WTC11 (cell line): ENCODE data around the gene EBPL. TPM values are rescaled to one million over a fixed set of nuclear protein-coding genes. Genes with fewer than 3 reads are reported as not detected.
A peak's percentile ranks its signal among the peaks of the same experiment; 100 is the strongest.

Source experiments
- ATAC-seq: fragments of 200-7000 bp; cut with Tn5 transposase; 2 replicates; pipeline ENCODE4 v1.10.0; 2021; ENCODE audit warnings: mild to moderate bottlenecking, moderate library complexity
- CTCF ChIA-PET: fragments of 300-600 bp; sonication (Branson Sonifier 250); formaldehyde crosslinking; loops from one replicate; lab custom pipeline; 2021; ENCODE audit warnings: antibody characterized with exemption; lab: Charles Lee
- POLR2A ChIA-PET: fragments of 350-600 bp; sonication (Branson Sonifier 250); formaldehyde crosslinking; loops from one replicate; lab custom pipeline; 2021; ENCODE audit warnings: antibody characterized with exemption; lab: Charles Lee
- DNase-seq: peaks from one replicate; pipeline ENCODE4 v3.0.0; 2021; ENCODE audit warnings: low spot score
- H3K27ac Mint-ChIP-seq: 2 replicates; pipeline ENCODE4 v1.8.0; 2021; ENCODE audit warnings: mixed read lengths
- H3K27me3 Mint-ChIP-seq: 2 replicates; pipeline ENCODE4 v1.8.0; 2021; ENCODE audit warnings: low read depth, mild to moderate bottlenecking, moderate library complexity, mixed read lengths
- H3K36me3 Mint-ChIP-seq: 2 replicates; pipeline ENCODE4 v1.8.0; 2021; ENCODE audit warnings: mixed read lengths
- H3K4me1 Mint-ChIP-seq: 2 replicates; pipeline ENCODE4 v1.8.0; 2022; ENCODE audit warnings: mixed read lengths
- H3K4me3 Mint-ChIP-seq: 2 replicates; pipeline ENCODE4 v1.8.0; 2021; ENCODE audit warnings: mild to moderate bottlenecking, moderate library complexity, mixed read lengths
- H3K9me3 Mint-ChIP-seq: 2 replicates; pipeline ENCODE4 v1.8.0; 2021; ENCODE audit warnings: mixed read lengths
- AR ChIP-seq: fragments of 250-450 bp; sonication (Bioruptor Pico); IDR thresholded peaks from 2 replicates; pipeline ENCODE4 v1.9.0; 2021; ENCODE audit warnings: mild to moderate bottlenecking
- ESRRA ChIP-seq: sonication (generic); formaldehyde crosslinking; IDR thresholded peaks from 2 replicates; pipeline ENCODE4 v1.8.1; 2022; ENCODE audit warnings: mild to moderate bottlenecking, missing genetic modification reagents, borderline replicate concordance
- FOXJ3 ChIP-seq: sonication (generic); formaldehyde crosslinking; IDR thresholded peaks from 2 replicates; pipeline ENCODE4 v1.9.0; 2021; ENCODE audit warnings: missing genetic modification reagents, mild to moderate bottlenecking, borderline replicate concordance
- FOXP1 ChIP-seq: sonication (generic); formaldehyde crosslinking; IDR thresholded peaks from 2 replicates; pipeline ENCODE4 v1.8.0; 2022; ENCODE audit warnings: missing genetic modification reagents, mild to moderate bottlenecking, moderate library complexity, borderline replicate concordance
- GRHL2 ChIP-seq: fragments of 250-450 bp; sonication (Bioruptor Pico); IDR thresholded peaks from 2 replicates; pipeline ENCODE4 v1.8.0; 2022; ENCODE audit warnings: mild to moderate bottlenecking, moderate library complexity; ENCODE audit not compliant: insufficient replicate concordance, severe bottlenecking
- NR2C2 ChIP-seq: sonication (generic); formaldehyde crosslinking; IDR thresholded peaks from 2 replicates; pipeline ENCODE4 v1.8.0; 2022; ENCODE audit warnings: mild to moderate bottlenecking, missing genetic modification reagents
- PREB ChIP-seq: sonication (generic); formaldehyde crosslinking; IDR thresholded peaks from 2 replicates; pipeline ENCODE4 v1.8.1; 2022; ENCODE audit warnings: mild to moderate bottlenecking, missing genetic modification reagents, moderate library complexity, borderline replicate concordance
- RELA ChIP-seq: sonication (generic); formaldehyde crosslinking; IDR thresholded peaks from 2 replicates; pipeline ENCODE4 v1.8.1; 2022; ENCODE audit warnings: missing genetic modification reagents, mild to moderate bottlenecking, borderline replicate concordance
- SOX15 ChIP-seq: fragments of 250-450 bp; sonication (Bioruptor Pico); IDR thresholded peaks from 2 replicates; pipeline ENCODE4 v1.9.0; 2021; ENCODE audit warnings: mild to moderate bottlenecking
- ZNF263 ChIP-seq: sonication (generic); formaldehyde crosslinking; IDR thresholded peaks from 2 replicates; pipeline ENCODE4 v1.8.1; 2022; ENCODE audit warnings: low read depth, mild to moderate bottlenecking, moderate library complexity, missing genetic modification reagents
- total RNA-seq: library from RNA; stranded (reverse); gene quantifications from 3 replicates; pipeline ENCODE4 v1.2.3, GENCODE V29; 2021
- TF ChIP-seq, protein P1 (sequence below): sonication (generic); formaldehyde crosslinking; IDR thresholded peaks from 2 replicates; pipeline ENCODE4 v1.8.0; 2023; ENCODE audit warnings: mild to moderate bottlenecking, missing genetic modification reagents
- TF ChIP-seq, protein P2 (sequence below): sonication (generic); formaldehyde crosslinking; IDR thresholded peaks from 2 replicates; pipeline ENCODE4 v1.8.0; 2023; ENCODE audit warnings: missing genetic modification reagents, mild to moderate bottlenecking, borderline replicate concordance
- TF ChIP-seq, protein P3 (sequence below): sonication (generic); formaldehyde crosslinking; IDR thresholded peaks from 2 replicates; pipeline ENCODE4 v1.8.1; 2023; ENCODE audit warnings: mild to moderate bottlenecking, missing genetic modification reagents
- TF ChIP-seq, protein P4 (sequence below): sonication (generic); formaldehyde crosslinking; IDR thresholded peaks from 2 replicates; pipeline ENCODE4 v1.8.0; 2022; ENCODE audit warnings: missing genetic modification reagents

The EBPL gene
- total RNA-seq, 1 experiment from 2014 or later: 92.5 TPM

DNA sequence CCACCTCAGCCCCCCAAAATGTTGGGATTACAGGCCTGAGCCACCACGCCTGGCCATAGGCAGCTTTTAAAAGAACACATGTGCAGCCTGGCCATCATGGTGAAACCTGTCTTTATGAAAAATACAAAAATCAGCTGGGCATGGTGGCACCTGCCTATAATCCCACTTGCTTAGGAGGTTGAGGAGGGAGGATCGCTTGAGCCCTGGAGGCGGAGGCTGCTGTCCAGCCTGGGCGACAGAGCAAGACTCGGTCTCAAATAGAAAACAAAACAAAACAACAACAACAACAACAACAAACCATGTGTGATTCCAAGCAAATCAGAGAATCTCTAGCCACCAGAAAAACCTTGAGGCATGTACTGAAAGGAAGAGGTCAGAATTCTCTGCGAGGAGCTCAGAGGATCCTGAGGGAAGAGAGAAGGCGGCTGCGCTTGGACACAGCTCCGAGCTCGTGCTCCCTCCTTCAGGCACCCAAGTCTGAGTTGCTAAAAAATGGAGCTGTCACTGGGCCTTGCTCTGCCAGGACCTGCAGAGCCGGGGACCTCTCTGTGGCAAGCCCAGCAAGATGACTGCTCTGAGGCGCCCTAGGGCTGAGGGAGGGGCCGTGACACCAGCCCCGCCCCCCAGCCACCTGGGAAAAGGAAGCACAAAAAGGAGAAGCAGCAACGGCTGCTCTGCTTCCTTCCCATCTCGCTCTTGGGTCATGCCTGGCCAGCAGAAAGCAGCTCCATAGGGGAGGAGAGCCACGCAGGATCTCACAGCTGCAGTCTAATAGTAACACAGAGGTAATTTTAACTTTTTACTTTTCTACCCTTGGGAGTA, 63.2 kb downstream of the EBPL start, which contains the start of gene ARL11 (continued):
- TF ChIP-seq PREB (no peak), GRHL2 (CRISPR knock-in tag) (no peak), ZNF263 (CRISPR knock-in tag) (no peak), FOXJ3 (CRISPR knock-in tag) (no peak), RELA (CRISPR knock-in tag) (no peak)
- TF ChIP-seq, protein P1, sequence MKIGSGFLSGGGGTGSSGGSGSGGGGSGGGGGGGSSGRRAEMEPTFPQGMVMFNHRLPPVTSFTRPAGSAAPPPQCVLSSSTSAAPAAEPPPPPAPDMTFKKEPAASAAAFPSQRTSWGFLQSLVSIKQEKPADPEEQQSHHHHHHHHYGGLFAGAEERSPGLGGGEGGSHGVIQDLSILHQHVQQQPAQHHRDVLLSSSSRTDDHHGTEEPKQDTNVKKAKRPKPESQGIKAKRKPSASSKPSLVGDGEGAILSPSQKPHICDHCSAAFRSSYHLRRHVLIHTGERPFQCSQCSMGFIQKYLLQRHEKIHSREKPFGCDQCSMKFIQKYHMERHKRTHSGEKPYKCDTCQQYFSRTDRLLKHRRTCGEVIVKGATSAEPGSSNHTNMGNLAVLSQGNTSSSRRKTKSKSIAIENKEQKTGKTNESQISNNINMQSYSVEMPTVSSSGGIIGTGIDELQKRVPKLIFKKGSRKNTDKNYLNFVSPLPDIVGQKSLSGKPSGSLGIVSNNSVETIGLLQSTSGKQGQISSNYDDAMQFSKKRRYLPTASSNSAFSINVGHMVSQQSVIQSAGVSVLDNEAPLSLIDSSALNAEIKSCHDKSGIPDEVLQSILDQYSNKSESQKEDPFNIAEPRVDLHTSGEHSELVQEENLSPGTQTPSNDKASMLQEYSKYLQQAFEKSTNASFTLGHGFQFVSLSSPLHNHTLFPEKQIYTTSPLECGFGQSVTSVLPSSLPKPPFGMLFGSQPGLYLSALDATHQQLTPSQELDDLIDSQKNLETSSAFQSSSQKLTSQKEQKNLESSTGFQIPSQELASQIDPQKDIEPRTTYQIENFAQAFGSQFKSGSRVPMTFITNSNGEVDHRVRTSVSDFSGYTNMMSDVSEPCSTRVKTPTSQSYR (CRISPR knock-in tag): peak; percentile 24; the same call in 1 of the 2 replicates
- TF ChIP-seq, protein P2, sequence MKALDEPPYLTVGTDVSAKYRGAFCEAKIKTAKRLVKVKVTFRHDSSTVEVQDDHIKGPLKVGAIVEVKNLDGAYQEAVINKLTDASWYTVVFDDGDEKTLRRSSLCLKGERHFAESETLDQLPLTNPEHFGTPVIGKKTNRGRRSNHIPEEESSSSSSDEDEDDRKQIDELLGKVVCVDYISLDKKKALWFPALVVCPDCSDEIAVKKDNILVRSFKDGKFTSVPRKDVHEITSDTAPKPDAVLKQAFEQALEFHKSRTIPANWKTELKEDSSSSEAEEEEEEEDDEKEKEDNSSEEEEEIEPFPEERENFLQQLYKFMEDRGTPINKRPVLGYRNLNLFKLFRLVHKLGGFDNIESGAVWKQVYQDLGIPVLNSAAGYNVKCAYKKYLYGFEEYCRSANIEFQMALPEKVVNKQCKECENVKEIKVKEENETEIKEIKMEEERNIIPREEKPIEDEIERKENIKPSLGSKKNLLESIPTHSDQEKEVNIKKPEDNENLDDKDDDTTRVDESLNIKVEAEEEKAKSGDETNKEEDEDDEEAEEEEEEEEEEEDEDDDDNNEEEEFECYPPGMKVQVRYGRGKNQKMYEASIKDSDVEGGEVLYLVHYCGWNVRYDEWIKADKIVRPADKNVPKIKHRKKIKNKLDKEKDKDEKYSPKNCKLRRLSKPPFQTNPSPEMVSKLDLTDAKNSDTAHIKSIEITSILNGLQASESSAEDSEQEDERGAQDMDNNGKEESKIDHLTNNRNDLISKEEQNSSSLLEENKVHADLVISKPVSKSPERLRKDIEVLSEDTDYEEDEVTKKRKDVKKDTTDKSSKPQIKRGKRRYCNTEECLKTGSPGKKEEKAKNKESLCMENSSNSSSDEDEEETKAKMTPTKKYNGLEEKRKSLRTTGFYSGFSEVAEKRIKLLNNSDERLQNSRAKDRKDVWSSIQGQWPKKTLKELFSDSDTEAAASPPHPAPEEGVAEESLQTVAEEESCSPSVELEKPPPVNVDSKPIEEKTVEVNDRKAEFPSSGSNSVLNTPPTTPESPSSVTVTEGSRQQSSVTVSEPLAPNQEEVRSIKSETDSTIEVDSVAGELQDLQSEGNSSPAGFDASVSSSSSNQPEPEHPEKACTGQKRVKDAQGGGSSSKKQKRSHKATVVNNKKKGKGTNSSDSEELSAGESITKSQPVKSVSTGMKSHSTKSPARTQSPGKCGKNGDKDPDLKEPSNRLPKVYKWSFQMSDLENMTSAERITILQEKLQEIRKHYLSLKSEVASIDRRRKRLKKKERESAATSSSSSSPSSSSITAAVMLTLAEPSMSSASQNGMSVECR (CRISPR knock-in tag): no peak

DNA sequence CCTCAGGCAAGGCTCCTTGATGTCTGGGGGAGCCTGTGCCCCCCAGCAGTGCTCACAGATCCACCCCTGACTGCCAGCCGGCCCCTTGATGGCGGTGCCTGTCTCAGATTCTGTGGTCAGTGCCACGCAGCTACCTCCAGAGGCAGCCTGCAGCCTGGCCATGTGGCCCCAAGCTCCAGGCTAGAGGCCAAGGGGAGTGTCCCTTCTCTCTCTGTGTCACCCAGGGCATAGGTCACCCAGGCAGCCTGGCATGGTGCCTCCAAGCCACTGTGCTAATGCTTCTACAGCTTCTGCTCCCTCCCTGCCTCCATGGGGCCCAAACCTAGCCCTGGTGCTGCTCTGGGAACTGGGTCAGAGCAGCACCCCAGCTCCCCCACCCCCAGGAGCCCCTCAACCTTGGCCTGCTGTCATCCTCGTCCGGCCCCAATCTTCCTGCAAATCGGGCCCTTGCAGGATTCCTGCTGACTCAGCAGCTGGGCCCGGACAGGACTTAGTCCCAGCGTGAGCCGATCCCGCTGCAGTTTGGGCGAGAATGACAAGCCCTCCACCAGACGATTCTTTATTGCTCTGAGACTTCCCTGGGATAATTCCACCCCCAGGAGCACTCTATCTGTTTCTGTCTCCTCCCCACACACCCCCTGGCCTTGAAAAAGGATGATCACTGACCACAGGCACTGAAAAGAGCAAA, 65.8 kb downstream of the EBPL start:
- Mint-ChIP-seq H3K9me3 (no peaks in the 10 kb centered on the region), H3K36me3 (no peaks in the 10 kb centered on the region), H3K4me1 (peaks cover 13% of the 10 kb centered on the region), H3K27ac (no peak overlapping the region), H3K27me3 (no peaks in the 10 kb centered on the region), H3K4me3 (no peak overlapping the region)
- DNase-seq (no peak), ATAC-seq (no peak)
- POLR2A ChIA-PET: no interaction called here
- CTCF ChIA-PET: no interaction called here
- TF ChIP-seq ESRRA (CRISPR knock-in tag) (no peak), SOX15 (no peak), FOXP1 (no peak), NR2C2 (CRISPR knock-in tag) (no peak), AR (CRISPR knock-in tag) (no peak), PREB (no peak)
- TF ChIP-seq, protein P3, sequence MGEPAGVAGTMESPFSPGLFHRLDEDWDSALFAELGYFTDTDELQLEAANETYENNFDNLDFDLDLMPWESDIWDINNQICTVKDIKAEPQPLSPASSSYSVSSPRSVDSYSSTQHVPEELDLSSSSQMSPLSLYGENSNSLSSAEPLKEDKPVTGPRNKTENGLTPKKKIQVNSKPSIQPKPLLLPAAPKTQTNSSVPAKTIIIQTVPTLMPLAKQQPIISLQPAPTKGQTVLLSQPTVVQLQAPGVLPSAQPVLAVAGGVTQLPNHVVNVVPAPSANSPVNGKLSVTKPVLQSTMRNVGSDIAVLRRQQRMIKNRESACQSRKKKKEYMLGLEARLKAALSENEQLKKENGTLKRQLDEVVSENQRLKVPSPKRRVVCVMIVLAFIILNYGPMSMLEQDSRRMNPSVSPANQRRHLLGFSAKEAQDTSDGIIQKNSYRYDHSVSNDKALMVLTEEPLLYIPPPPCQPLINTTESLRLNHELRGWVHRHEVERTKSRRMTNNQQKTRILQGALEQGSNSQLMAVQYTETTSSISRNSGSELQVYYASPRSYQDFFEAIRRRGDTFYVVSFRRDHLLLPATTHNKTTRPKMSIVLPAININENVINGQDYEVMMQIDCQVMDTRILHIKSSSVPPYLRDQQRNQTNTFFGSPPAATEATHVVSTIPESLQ (CRISPR knock-in tag): no peak
- TF ChIP-seq, protein P4, sequence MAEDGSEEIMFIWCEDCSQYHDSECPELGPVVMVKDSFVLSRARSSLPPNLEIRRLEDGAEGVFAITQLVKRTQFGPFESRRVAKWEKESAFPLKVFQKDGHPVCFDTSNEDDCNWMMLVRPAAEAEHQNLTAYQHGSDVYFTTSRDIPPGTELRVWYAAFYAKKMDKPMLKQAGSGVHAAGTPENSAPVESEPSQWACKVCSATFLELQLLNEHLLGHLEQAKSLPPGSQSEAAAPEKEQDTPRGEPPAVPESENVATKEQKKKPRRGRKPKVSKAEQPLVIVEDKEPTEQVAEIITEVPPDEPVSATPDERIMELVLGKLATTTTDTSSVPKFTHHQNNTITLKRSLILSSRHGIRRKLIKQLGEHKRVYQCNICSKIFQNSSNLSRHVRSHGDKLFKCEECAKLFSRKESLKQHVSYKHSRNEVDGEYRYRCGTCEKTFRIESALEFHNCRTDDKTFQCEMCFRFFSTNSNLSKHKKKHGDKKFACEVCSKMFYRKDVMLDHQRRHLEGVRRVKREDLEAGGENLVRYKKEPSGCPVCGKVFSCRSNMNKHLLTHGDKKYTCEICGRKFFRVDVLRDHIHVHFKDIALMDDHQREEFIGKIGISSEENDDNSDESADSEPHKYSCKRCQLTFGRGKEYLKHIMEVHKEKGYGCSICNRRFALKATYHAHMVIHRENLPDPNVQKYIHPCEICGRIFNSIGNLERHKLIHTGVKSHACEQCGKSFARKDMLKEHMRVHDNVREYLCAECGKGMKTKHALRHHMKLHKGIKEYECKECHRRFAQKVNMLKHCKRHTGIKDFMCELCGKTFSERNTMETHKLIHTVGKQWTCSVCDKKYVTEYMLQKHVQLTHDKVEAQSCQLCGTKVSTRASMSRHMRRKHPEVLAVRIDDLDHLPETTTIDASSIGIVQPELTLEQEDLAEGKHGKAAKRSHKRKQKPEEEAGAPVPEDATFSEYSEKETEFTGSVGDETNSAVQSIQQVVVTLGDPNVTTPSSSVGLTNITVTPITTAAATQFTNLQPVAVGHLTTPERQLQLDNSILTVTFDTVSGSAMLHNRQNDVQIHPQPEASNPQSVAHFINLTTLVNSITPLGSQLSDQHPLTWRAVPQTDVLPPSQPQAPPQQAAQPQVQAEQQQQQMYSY (CRISPR knock-in tag): no peak
